D721Med (cell line): ENCODE results near the gene AKR1D1.

Experiments
- DNase-seq: peaks from one replicate; pipeline ENCODE4 v3.0.0; 2011; ENCODE audit warnings: low spot score; ENCODE audit not compliant: insufficient read length
- FAIRE-seq: peaks from 2 replicates; lab custom pipeline; 2011; peaks lifted over from hg19 to GRCh38; lab: Jason Lieb, UNC
- CTCF ChIP-seq: IDR thresholded peaks from 2 replicates; pipeline ENCODE4 v1.5.1; 2012; ENCODE audit warnings: mild to moderate bottlenecking, control low read depth; ENCODE audit not compliant: insufficient read depth; ENCODE audit errors: missing control alignments

AKR1D1 gene

GRCh38 chr7:138076196-138076595, at the start of gene AKR1D1:
AKR1D1 (plus strand) TSS chr7:138076459; CDS start chr7:138076519, 60 bp downstream.
- FAIRE-seq, result no peak
- no peak for TF ChIP-seq CTCF
- no peak for DNase-seq

- FAIRE-seq, result no peak
- DNase-seq, result no peak
- no peak for TF ChIP-seq CTCF
Observed at GRCh38 chr7:138027100-138027499, 49.2 kb upstream of the AKR1D1 start.

GRCh38 chr7:138029126-138029525, 47.1 kb upstream of the AKR1D1 start:
- no peak for DNase-seq
- FAIRE-seq, result no peak
- no peak for TF ChIP-seq CTCF

GRCh38 chr7:138029941-138030340, 46.3 kb upstream of the AKR1D1 start:
- TF ChIP-seq CTCF, result no peak
- DNase-seq (no peak), FAIRE-seq (no peak)

- no peak for DNase-seq
- TF ChIP-seq CTCF, result no peak
- FAIRE-seq, result no peak
Observed at GRCh38 chr7:138030679-138031351, 45.4 kb upstream of the AKR1D1 start.

- no peak for TF ChIP-seq CTCF
- FAIRE-seq, result no peak
- DNase-seq, result no peak
Observed at GRCh38 chr7:138032186-138032585, 44.1 kb upstream of the AKR1D1 start.

- FAIRE-seq (no peak), DNase-seq (no peak)
- TF ChIP-seq CTCF, result no peak
Observed at GRCh38 chr7:138032770-138033169, 43.5 kb upstream of the AKR1D1 start.
